ENCODE measurements around the gene NAA38.
A peak's percentile ranks its signal among the peaks of the same experiment; 100 is the strongest.

The NAA38 gene

DNA sequence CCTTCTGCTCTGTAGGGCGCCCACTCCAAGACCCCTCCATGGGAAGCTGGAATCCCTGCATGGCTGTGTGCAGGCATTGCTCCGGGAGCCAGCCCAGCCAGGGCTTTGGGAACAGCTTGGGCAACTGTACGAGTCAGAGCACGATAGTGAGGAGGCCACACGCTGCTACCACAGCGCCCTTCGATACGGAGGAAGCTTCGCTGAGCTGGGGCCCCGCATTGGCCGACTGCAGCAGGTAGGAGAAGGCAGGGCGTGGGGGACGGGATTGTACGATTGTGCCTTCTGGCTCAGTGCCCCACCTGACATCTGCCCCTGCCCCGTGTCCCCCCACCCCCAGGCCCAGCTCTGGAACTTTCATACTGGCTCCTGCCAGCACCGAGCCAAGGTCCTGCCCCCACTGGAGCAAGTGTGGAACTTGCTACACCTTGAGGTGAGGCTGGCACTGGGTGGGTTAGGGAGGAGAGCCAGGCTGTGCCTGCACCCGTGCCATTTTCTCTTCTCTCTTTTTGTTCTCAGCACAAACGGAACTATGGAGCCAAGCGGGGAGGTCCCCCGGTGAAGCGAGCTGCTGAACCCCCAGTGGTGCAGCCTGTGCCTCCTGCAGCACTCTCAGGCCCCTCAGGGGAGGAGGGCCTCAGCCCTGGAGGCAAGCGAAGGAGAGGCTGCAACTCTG lies 11.2 kb downstream of the NAA38 start:
- Histone ChIP-seq H3K27ac (ENCODE audit: low read length, poor library complexity, severe bottlenecking) (no peak overlapping the region), H2AFZ (ENCODE audit: low read depth, low read length) (no peak overlapping the region), H3K9ac (ENCODE audit: low read length) (no peak overlapping the region), H4K8ac (ENCODE audit: low read length) (peak overlapping the region; percentile 36), H3K23ac (ENCODE audit: low read length in 2 of 2) (no peak overlapping the region), H2BK120ac (ENCODE audit: low read depth, low read length) (no peak overlapping the region), H3K4ac (ENCODE audit: low read depth in 1 of 2, low read length in 2 of 2) (no peak overlapping the region), H3K4me3 (ENCODE audit: insufficient read depth in 1 of 2, low read depth in 1 of 2, low read length in 2 of 2) (no peak overlapping the region), H2AK5ac (ENCODE audit: low read length, severe bottlenecking) (no peak overlapping the region), H3K27me3 (ENCODE audit: control insufficient read depth in 1 of 2, insufficient read depth in 1 of 2, low read length in 2 of 2) (no peaks in the 10 kb centered on the region), H3K18ac (ENCODE audit: low read depth in 1 of 2, low read length in 2 of 2) (no peak overlapping the region), H2BK15ac (ENCODE audit: low read depth, poor library complexity, severe bottlenecking) (no peak overlapping the region), H3K4me1 (ENCODE audit: control insufficient read depth, insufficient read depth, low read depth, low read length) (peaks cover 16% of the 10 kb centered on the region), H2BK5ac (ENCODE audit: low read depth, low read length, poor library complexity, severe bottlenecking) (no peak overlapping the region), H3K9me3 (ENCODE audit: control insufficient read depth, low read length) (no peaks in the 10 kb centered on the region), H3K4me2 (ENCODE audit: low read length, poor library complexity, severe bottlenecking) (no peak overlapping the region), H2BK12ac (ENCODE audit: low read length in 2 of 2) (no peak overlapping the region), H3K36me3 (ENCODE audit: control insufficient read depth in 1 of 2, insufficient read depth in 2 of 2, low read depth in 1 of 2, low read length in 2 of 2) (peaks cover 38 to 62% of the 10 kb centered on the region in 2 experiments), H3K79me1 (replicated peaks; ENCODE audit: low read length, poor library complexity, severe bottlenecking) (peaks cover 32% of the 10 kb centered on the region), H4K91ac (ENCODE audit: low read length) (peak overlapping the region; percentile 66), H3K14ac (ENCODE audit: low read length in 2 of 2) (no peak overlapping the region)
- WGBS: 94% methylated on average over 17 of the region's 22 CpGs
- DNase-seq: no peak

GRCh38 chr17:7845359-7846062 lies 11.8 kb downstream of the NAA38 start:
- peaks cover 18% of the 10 kb centered on the region for H3K4me1 ChIP-seq (ENCODE audit: control insufficient read depth, insufficient read depth, low read depth, low read length)
- WGBS: 94% methylated on average over 14 of the region's 15 CpGs
- no peak overlapping the region for H2BK5ac ChIP-seq (ENCODE audit: low read depth, low read length, poor library complexity, severe bottlenecking)
- no peaks in the 10 kb centered on the region for H3K27me3 ChIP-seq (ENCODE audit: control insufficient read depth in 1 of 2, insufficient read depth in 1 of 2, low read length in 2 of 2)
- H3K23ac ChIP-seq (ENCODE audit: low read length in 2 of 2): no peak overlapping the region
- peaks cover 38 to 55% of the 10 kb centered on the region in 2 experiments for H3K36me3 ChIP-seq (ENCODE audit: control insufficient read depth in 1 of 2, insufficient read depth in 2 of 2, low read depth in 1 of 2, low read length in 2 of 2)
- H3K27ac ChIP-seq (ENCODE audit: low read length, poor library complexity, severe bottlenecking): peak overlapping the region; percentile 82
- no peak overlapping the region for H4K91ac ChIP-seq (ENCODE audit: low read length)
- H3K4me3 ChIP-seq (ENCODE audit: insufficient read depth in 1 of 2, low read depth in 1 of 2, low read length in 2 of 2): peak overlapping the region; percentile 49 to 94
- H2BK120ac ChIP-seq (ENCODE audit: low read depth, low read length): no peak overlapping the region
- peak overlapping the region; percentile 98 for H3K9ac ChIP-seq (ENCODE audit: low read length)
- H3K14ac ChIP-seq (ENCODE audit: low read length in 2 of 2): no peak overlapping the region
- no peak overlapping the region for H3K18ac ChIP-seq (ENCODE audit: low read depth in 1 of 2, low read length in 2 of 2)
- peaks cover 29% of the 10 kb centered on the region for H3K79me1 ChIP-seq (replicated peaks; ENCODE audit: low read length, poor library complexity, severe bottlenecking)
- no peak for DNase-seq
- H3K4me2 ChIP-seq (ENCODE audit: low read length, poor library complexity, severe bottlenecking): peak overlapping the region; percentile 91
- H4K8ac ChIP-seq (ENCODE audit: low read length): peak overlapping the region; percentile 61
- H3K9me3 ChIP-seq (ENCODE audit: control insufficient read depth, low read length): no peaks in the 10 kb centered on the region
- H3K4ac ChIP-seq (ENCODE audit: low read depth in 1 of 2, low read length in 2 of 2): no peak overlapping the region
- H2BK15ac ChIP-seq (ENCODE audit: low read depth, poor library complexity, severe bottlenecking): peak overlapping the region; percentile 33
- H2BK12ac ChIP-seq (ENCODE audit: low read length in 2 of 2): no peak overlapping the region
- no peak overlapping the region for H2AK5ac ChIP-seq (ENCODE audit: low read length, severe bottlenecking)
- no peak overlapping the region for H2AFZ ChIP-seq (ENCODE audit: low read depth, low read length)

- Histone ChIP-seq H2AFZ (ENCODE audit: low read depth, low read length) (no peak overlapping the region), H3K4me1 (ENCODE audit: control insufficient read depth, insufficient read depth, low read depth, low read length) (peaks cover 18% of the 10 kb centered on the region), H3K9ac (ENCODE audit: low read length) (peak overlapping the region; percentile 98), H2BK15ac (ENCODE audit: low read depth, poor library complexity, severe bottlenecking) (peak overlapping the region; percentile 73), H4K8ac (ENCODE audit: low read length) (peak overlapping the region; percentile 85), H3K4ac (ENCODE audit: low read depth in 1 of 2, low read length in 2 of 2) (peak overlapping the region; percentile 60 to 89), H3K79me1 (replicated peaks; ENCODE audit: low read length, poor library complexity, severe bottlenecking) (peaks cover 30% of the 10 kb centered on the region), H3K36me3 (ENCODE audit: control insufficient read depth in 1 of 2, insufficient read depth in 2 of 2, low read depth in 1 of 2, low read length in 2 of 2) (peaks cover 32 to 50% of the 10 kb centered on the region in 2 experiments), H2BK120ac (ENCODE audit: low read depth, low read length) (peak overlapping the region; percentile 45), H4K91ac (ENCODE audit: low read length) (peak overlapping the region; percentile 82), H2BK5ac (ENCODE audit: low read depth, low read length, poor library complexity, severe bottlenecking) (peak overlapping the region; percentile 91), H3K23ac (ENCODE audit: low read length in 2 of 2) (peak overlapping the region in 1 of 2 experiments; percentile 20), H3K4me2 (ENCODE audit: low read length, poor library complexity, severe bottlenecking) (peak overlapping the region; percentile 91), H2AK5ac (ENCODE audit: low read length, severe bottlenecking) (no peak overlapping the region), H3K9me3 (ENCODE audit: control insufficient read depth, low read length) (no peaks in the 10 kb centered on the region), H2BK12ac (ENCODE audit: low read length in 2 of 2) (peak overlapping the region; percentile 21 to 59), H3K4me3 (ENCODE audit: insufficient read depth in 1 of 2, low read depth in 1 of 2, low read length in 2 of 2) (peak overlapping the region; percentile 78 to 94), H3K18ac (ENCODE audit: low read depth in 1 of 2, low read length in 2 of 2) (peak overlapping the region; percentile 85 to 94), H3K14ac (ENCODE audit: low read length in 2 of 2) (peak overlapping the region in 1 of 2 experiments; percentile 91), H3K27me3 (ENCODE audit: control insufficient read depth in 1 of 2, insufficient read depth in 1 of 2, low read length in 2 of 2) (no peaks in the 10 kb centered on the region), H3K27ac (ENCODE audit: low read length, poor library complexity, severe bottlenecking) (peak overlapping the region; percentile 86)
- DNase-seq: peak; percentile 98
- WGBS: under 1% methylated on average over 63 of the region's 71 CpGs
These were observed 12.8 kb downstream of the NAA38 start for GRCh38 chr17:7844292-7845154.
